Loucy (cell line): Measurements from ENCODE around the gene EHBP1L1.

Experiments used
- H2AFZ ChIP-seq: fragments of 200-600 bp; sonication (generic); 2 replicates; pipeline ENCODE4 v1.6.0; 2016; ENCODE audit warnings: antibody characterized with exemption, mild to moderate bottlenecking, low read length, moderate library complexity
- H3F3A ChIP-seq: fragments of 200-600 bp; 2 replicates; pipeline ENCODE4 v1.6.0; 2016; ENCODE audit warnings: antibody characterized with exemption, low read depth, mild to moderate bottlenecking
- H3K27me3 ChIP-seq: fragments of 200-600 bp; sonication (generic); 2 replicates; pipeline ENCODE4 v1.6.1; 2014; ENCODE audit warnings: low read length, mild to moderate bottlenecking; ENCODE audit not compliant: insufficient read depth, poor library complexity, severe bottlenecking
- H3K36me3 ChIP-seq: fragments of 200-600 bp; sonication (generic); 2 replicates; pipeline ENCODE4 v1.6.1; 2016; ENCODE audit warnings: low read length; ENCODE audit not compliant: insufficient read depth
- H3K4me1 ChIP-seq: fragments of 200-600 bp; sonication (generic); 2 replicates; pipeline ENCODE4 v1.5.1; 2014; ENCODE audit warnings: low read length, mild to moderate bottlenecking; ENCODE audit not compliant: insufficient read depth, poor library complexity, severe bottlenecking
- H3K4me2 ChIP-seq: fragments of 200-600 bp; sonication (generic); 2 replicates; pipeline ENCODE4 v1.6.0; 2014; ENCODE audit warnings: antibody characterized with exemption, low read length, low read depth, mild to moderate bottlenecking; ENCODE audit not compliant: poor library complexity, severe bottlenecking
- H3K4me3 ChIP-seq: fragments of 200-600 bp; sonication (generic); 2 replicates; pipeline ENCODE4 v1.5.1; 2014; ENCODE audit warnings: low read length, mild to moderate bottlenecking, mixed read lengths; ENCODE audit not compliant: poor library complexity, severe bottlenecking
- H3K79me2 ChIP-seq: fragments of 200-600 bp; sonication (generic); 2 replicates; pipeline ENCODE4 v1.6.1; 2014; ENCODE audit warnings: low read length; ENCODE audit not compliant: insufficient read depth
- H3K9ac ChIP-seq: fragments of 200-600 bp; sonication (generic); 2 replicates; pipeline ENCODE4 v1.6.0; 2014; ENCODE audit warnings: mild to moderate bottlenecking, low read depth, low read length, moderate library complexity; ENCODE audit not compliant: poor library complexity, severe bottlenecking
- H3K9me2 ChIP-seq: fragments of 200-600 bp; sonication (generic); replicated peaks from 2 replicates; pipeline ENCODE4 v1.6.1; 2016; ENCODE audit warnings: low read depth, low read length, mixed read lengths
- H3K9me3 ChIP-seq: fragments of 200-600 bp; sonication (generic); 2 replicates; pipeline ENCODE4 v1.6.1; 2014; ENCODE audit warnings: mild to moderate bottlenecking, antibody characterized with exemption, low read length, low read depth; ENCODE audit not compliant: insufficient read depth
- H4K20me1 ChIP-seq: fragments of 200-600 bp; sonication (generic); 2 replicates; pipeline ENCODE4 v1.6.0; 2014; ENCODE audit warnings: antibody characterized with exemption, low read length, mild to moderate bottlenecking; ENCODE audit not compliant: insufficient read depth, poor library complexity, severe bottlenecking
- CTCF ChIP-seq: fragments of 200-600 bp; sonication (generic); conservative IDR thresholded peaks from 2 replicates; pipeline ENCODE4 v1.5.1; 2014; ENCODE audit warnings: mild to moderate bottlenecking, antibody characterized with exemption, low read length
- EZH2phosphoT487 ChIP-seq: fragments of 200-600 bp; IDR thresholded peaks from 2 replicates; pipeline ENCODE4 v1.6.1; 2018; ENCODE audit warnings: antibody characterized with exemption, mild to moderate bottlenecking, moderate library complexity, borderline replicate concordance

EHBP1L1 gene

GRCh38 chr11:65578667-65579066 is 2.8 kb downstream of the EHBP1L1 start:
- H3K79me2 ChIP-seq, result peaks cover 21% of the 10 kb centered on the region
- H3F3A ChIP-seq, result peaks cover 11% of the 10 kb centered on the region
- H3K4me1 ChIP-seq, result peaks cover 36% of the 10 kb centered on the region
- no peak overlapping the region for H3K4me3 ChIP-seq
- peak overlapping the region; percentile 85 for H3K4me2 ChIP-seq
- no peaks in the 10 kb centered on the region for H3K27me3 ChIP-seq
- H3K9me2 ChIP-seq, result no peaks in the 10 kb centered on the region
- no peak overlapping the region for H3K9ac ChIP-seq
- no peaks in the 10 kb centered on the region for H3K9me3 ChIP-seq
- no peak overlapping the region for H2AFZ ChIP-seq
- peaks cover 3% of the 10 kb centered on the region for H4K20me1 ChIP-seq
- TF ChIP-seq EZH2phosphoT487, result no peak
- no peak for TF ChIP-seq CTCF
- H3K36me3 ChIP-seq, result no peaks in the 10 kb centered on the region

GRCh38 chr11:65579291-65579690 is 3.4 kb downstream of the EHBP1L1 start:
- no peaks in the 10 kb centered on the region for H3K9me3 ChIP-seq
- no peaks in the 10 kb centered on the region for H4K20me1 ChIP-seq
- no peaks in the 10 kb centered on the region for H3K9me2 ChIP-seq
- peaks cover 11% of the 10 kb centered on the region for H3F3A ChIP-seq
- H2AFZ ChIP-seq, result no peak overlapping the region
- H3K4me1 ChIP-seq, result peaks cover 33% of the 10 kb centered on the region
- H3K9ac ChIP-seq, result no peak overlapping the region
- no peak overlapping the region for H3K4me2 ChIP-seq
- no peaks in the 10 kb centered on the region for H3K27me3 ChIP-seq
- no peak for TF ChIP-seq EZH2phosphoT487
- no peak for TF ChIP-seq CTCF
- H3K79me2 ChIP-seq, result peaks cover 18% of the 10 kb centered on the region
- no peaks in the 10 kb centered on the region for H3K36me3 ChIP-seq
- no peak overlapping the region for H3K4me3 ChIP-seq

- no peak overlapping the region for H2AFZ ChIP-seq
- no peaks in the 10 kb centered on the region for H3K36me3 ChIP-seq
- H3F3A ChIP-seq, result peaks cover 5% of the 10 kb centered on the region
- TF ChIP-seq EZH2phosphoT487 (no peak), CTCF (no peak)
- H3K4me2 ChIP-seq, result no peak overlapping the region
- peaks cover 16% of the 10 kb centered on the region for H3K79me2 ChIP-seq
- no peaks in the 10 kb centered on the region for H3K9me3 ChIP-seq
- H4K20me1 ChIP-seq, result no peaks in the 10 kb centered on the region
- H3K27me3 ChIP-seq, result no peaks in the 10 kb centered on the region
- no peak overlapping the region for H3K9ac ChIP-seq
- no peak overlapping the region for H3K4me3 ChIP-seq
- peaks cover 28% of the 10 kb centered on the region for H3K4me1 ChIP-seq
- no peaks in the 10 kb centered on the region for H3K9me2 ChIP-seq
Observed at GRCh38 chr11:65580031-65580692, 4.3 kb downstream of the EHBP1L1 start.
